AG04450 (cell line): ENCODE results near the gene ALB. TPM values are rescaled to one million over a fixed set of nuclear protein-coding genes. Genes with fewer than 3 reads are reported as not detected.

Experiments
- CTCF ChIA-PET: fragments of 300-600, 350-600 bp; formaldehyde crosslinking; extraction: SDS; loops from one replicate; lab custom pipeline; 2022; ENCODE audit warnings: antibody characterized with exemption, inconsistent platforms; lab: Charles Lee
- POLR2A ChIA-PET: fragments of 350-600 bp; formaldehyde crosslinking; extraction: SDS; loops from one replicate; lab custom pipeline; 2021; ENCODE audit warnings: antibody characterized with exemption, inconsistent platforms; lab: Yijun Ruan, JAX
- DNase-seq: peaks from one replicate; pipeline ENCODE4 v3.0.0-alpha.2; 2011; ENCODE audit warnings: low read depth, low spot score
- H3K27ac ChIP-seq: one replicate; pipeline ENCODE4 v1.5.1; 2012; ENCODE audit warnings: low read depth, low read length, control low read depth
- H3K27me3 ChIP-seq: one replicate; pipeline ENCODE4 v1.6.0; 2012; ENCODE audit warnings: low read length; ENCODE audit not compliant: control insufficient read depth, insufficient read depth
- H3K4me3 ChIP-seq: 2 replicates; pipeline ENCODE4 v1.5.1; 2011; ENCODE audit warnings: mild to moderate bottlenecking, low read depth, low read length, control low read depth
- H3K9me3 ChIP-seq: 2 replicates; pipeline ENCODE4 v1.5.1; 2012; ENCODE audit warnings: low read length; ENCODE audit not compliant: control insufficient read depth, insufficient read depth
- CTCF ChIP-seq: IDR thresholded peaks from 2 replicates; pipeline ENCODE4 v1.5.1; 2011; ENCODE audit warnings: low read depth, low read length, control low read depth, inconsistent platforms
- polyA plus RNA-seq: library from polyadenylated mRNA; depleted of rRNA; stranded (reverse); fragments of >200 nt; gene quantifications from 2 replicates; pipeline ENCODE4 v1.2.3, GENCODE V29; 2011

The ALB gene
- polyA plus RNA-seq, 1 experiment = not detected

GRCh38 chr4:73451404-73451803 is 47.3 kb downstream of the ALB start:
- ChIA-PET CTCF (interaction anchor here (0.5 to 1.2 kb wide), 2 partner anchors 50 to 140 kb away, joined by 3 to 5 read pairs; no protein-coding TSS in a partner anchor), POLR2A (interaction anchor here (0.6 kb wide), 1 partner anchor 12 kb away, joined by 3 read pairs; no protein-coding TSS in a partner anchor)
- no peak for DNase-seq
- no peaks in the 10 kb centered on the region for H3K9me3 ChIP-seq
- no peak overlapping the region for H3K4me3 ChIP-seq
- no peak for TF ChIP-seq CTCF
- no peaks in the 10 kb centered on the region for H3K27me3 ChIP-seq
- H3K27ac ChIP-seq = no peak overlapping the region

DNA sequence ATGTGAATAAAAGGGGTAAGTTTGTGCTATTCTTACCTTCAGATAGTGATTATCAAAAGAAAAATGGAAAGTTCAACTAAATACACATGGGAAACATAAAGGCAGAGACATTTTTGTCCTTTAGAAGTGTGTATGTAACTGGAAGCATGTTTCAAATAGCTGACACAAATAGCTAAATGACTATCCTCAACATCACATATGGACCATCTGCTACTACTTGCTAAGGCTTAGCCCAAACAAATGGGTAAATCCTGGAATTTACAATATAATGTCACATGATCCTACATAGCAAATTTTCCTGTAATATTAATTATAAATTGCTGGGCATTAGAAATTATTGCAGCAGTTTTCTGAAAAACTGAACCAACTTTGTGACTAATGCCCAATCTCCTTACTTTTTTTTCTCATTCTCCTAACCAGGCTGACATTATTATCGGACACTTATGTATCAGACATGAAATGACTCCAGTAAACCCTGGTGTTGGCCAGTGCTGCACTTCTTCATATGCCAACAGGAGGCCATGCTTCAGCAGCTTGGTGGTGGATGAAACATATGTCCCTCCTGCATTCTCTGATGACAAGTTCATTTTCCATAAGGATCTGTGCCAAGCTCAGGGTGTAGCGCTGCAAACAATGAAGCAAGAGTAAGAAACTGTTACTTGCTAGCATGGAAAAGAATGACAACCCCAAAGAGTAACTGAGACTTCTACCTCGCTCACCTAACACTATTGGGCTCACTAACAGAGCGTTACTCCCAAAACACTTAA is 48.1 kb downstream of the ALB start:
- POLR2A ChIA-PET = no interaction called here

GRCh38 chr4:73452953-73453700 is 49.0 kb downstream of the ALB start:
- ChIA-PET POLR2A (no interaction called here), CTCF (no interaction called here)
- Histone ChIP-seq H3K27me3 (no peaks in the 10 kb centered on the region), H3K4me3 (no peak overlapping the region), H3K9me3 (no peaks in the 10 kb centered on the region), H3K27ac (no peak overlapping the region)
- TF ChIP-seq CTCF = no peak
- DNase-seq = no peak

More for the DNA sequence above, 48.1 kb downstream of the ALB start:
- H3K27me3 ChIP-seq = no peaks in the 10 kb centered on the region
- no peak overlapping the region for H3K27ac ChIP-seq
- CTCF ChIA-PET = interaction anchor here (0.5 to 1.2 kb wide), 2 partner anchors 50 to 140 kb away, joined by 3 to 5 read pairs; no protein-coding TSS in a partner anchor
- no peak for DNase-seq
- no peak overlapping the region for H3K4me3 ChIP-seq
- no peaks in the 10 kb centered on the region for H3K9me3 ChIP-seq
- no peak for TF ChIP-seq CTCF

DNA sequence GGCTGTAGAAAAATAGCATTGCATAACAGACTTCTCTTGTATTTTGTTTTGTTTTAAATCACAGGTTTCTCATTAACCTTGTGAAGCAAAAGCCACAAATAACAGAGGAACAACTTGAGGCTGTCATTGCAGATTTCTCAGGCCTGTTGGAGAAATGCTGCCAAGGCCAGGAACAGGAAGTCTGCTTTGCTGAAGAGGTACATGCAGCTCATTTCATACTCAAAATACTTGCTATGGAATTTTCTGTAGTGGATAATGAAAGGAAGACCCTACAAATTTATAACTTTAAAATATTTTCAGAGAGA is 49.6 kb downstream of the ALB start:
- CTCF ChIA-PET = interaction anchor here (1.1 kb wide), 1 partner anchor 8 kb away, joined by 6 read pairs; no protein-coding TSS in a partner anchor
- DNase-seq = no peak
- TF ChIP-seq CTCF = no peak

DNA sequence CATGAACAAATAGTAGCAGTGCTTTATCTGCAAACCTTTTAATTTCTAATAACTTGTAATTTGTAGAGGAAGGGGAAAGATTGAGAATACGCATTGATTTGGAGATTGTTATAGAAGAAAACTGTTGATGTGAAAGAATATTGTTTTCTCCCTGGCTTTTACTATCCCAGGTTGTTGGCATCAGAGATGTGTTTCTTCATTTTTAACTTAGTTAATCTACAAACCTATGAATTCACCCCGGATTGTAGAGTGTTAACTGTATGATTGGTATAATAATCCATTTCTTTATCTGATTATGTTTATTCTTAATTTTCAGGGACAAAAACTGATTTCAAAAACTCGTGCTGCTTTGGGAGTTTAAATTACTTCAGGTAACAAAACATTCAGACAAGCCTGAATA is 50.8 kb downstream of the ALB start:
- no peak for TF ChIP-seq CTCF

More for the DNA sequence above, 49.6 kb downstream of the ALB start:
- no peak overlapping the region for H3K4me3 ChIP-seq
- H3K9me3 ChIP-seq = no peaks in the 10 kb centered on the region
- no peaks in the 10 kb centered on the region for H3K27me3 ChIP-seq
- POLR2A ChIA-PET = no interaction called here
- H3K27ac ChIP-seq = no peak overlapping the region

More for the DNA sequence above, 50.8 kb downstream of the ALB start:
- no peak overlapping the region for H3K4me3 ChIP-seq
- no peaks in the 10 kb centered on the region for H3K27me3 ChIP-seq
- H3K27ac ChIP-seq = no peak overlapping the region
- no peaks in the 10 kb centered on the region for H3K9me3 ChIP-seq
- ChIA-PET POLR2A (no interaction called here), CTCF (interaction anchor here (1.1 kb wide), 1 partner anchor 9 kb away, joined by 6 read pairs; no protein-coding TSS in a partner anchor)
- DNase-seq = no peak
